Measurements from ENCODE around the gene TRIM65. TPM values are rescaled to one million over a fixed set of nuclear protein-coding genes. Genes with fewer than 3 reads are reported as not detected.

TRIM65 gene
- total RNA-seq, 6 experiments from 2014 or later: 10.3 to 12.6 (median 11.0) TPM

DNA sequence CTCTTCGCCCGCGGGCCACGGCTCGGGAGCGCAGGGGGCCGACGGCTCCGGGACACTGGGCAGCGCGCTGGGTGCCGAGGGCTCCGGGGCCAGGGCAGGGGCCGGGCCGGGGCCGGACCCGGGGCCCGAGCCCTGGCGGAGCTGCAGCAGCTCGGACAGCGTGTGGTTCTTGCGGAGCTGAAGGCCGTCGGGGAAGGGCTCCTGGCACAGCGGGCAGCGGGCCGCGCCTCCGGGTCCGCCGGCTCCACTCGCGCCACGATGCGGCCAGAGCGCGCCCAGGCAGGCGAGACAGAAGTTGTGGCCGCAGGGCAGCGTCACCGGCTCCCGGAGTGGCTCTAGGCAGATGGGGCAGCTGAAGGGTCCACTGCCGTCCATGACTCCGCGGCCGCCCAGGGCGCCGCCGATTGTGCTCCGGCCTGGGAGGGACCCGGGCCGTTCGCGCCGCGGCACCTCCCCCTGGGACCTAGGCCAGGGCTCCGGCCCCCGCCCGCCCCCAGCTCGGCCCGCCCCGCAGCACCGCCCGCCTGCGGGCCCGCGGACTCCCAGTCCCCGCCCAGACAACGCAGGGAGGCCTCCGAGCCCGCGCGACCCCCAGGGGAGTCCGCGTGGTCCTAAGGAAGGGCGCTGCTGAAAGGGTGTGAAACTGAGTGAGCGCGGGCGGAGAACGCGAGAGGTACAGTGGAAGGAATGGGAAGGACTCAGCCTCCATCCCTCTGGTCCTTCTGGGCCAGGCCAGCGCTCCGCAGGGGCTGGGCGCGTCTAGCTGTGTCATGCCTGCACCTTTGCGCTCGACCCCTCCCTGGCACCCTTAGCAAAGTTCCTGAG, 18.4 kb downstream of the TRIM65 start, which contains the start of gene TRIM47:
TRIM47 (minus strand) TSS at position 408 of the 825 bp plus-strand sequence; CDS start at position 375, 33 bp downstream.
- TF ChIP-seq CTCF (IDR thresholded peaks at IDR 0.05): peak; percentile 7; the same call in 1 of the 2 replicates
- peaks cover 9% of the 10 kb centered on the region for H3K27me3 Mint-ChIP-seq (ENCODE audit: insufficient read depth)
- H3K4me1 Mint-ChIP-seq (ENCODE audit: low read depth): peaks cover 15% of the 10 kb centered on the region
- peak within 1 kb of the TSS; percentile 88 for H3K4me3 Mint-ChIP-seq
- no peaks in the 10 kb centered on the region for H3K9me3 Mint-ChIP-seq
- no peaks in the 10 kb centered on the region for H3K36me3 Mint-ChIP-seq (ENCODE audit: low read depth)
- peak within 1 kb of the TSS; percentile 84 for H3K27ac Mint-ChIP-seq
- DNase-seq: no peak

- H3K9me3 Mint-ChIP-seq: no peaks in the 10 kb centered on the region
- H3K4me1 Mint-ChIP-seq (ENCODE audit: low read depth): peaks cover 18% of the 10 kb centered on the region
- DNase-seq: peak; percentile 64
- H3K36me3 Mint-ChIP-seq (ENCODE audit: low read depth): no peaks in the 10 kb centered on the region
- peak overlapping the region; percentile 88 for H3K4me3 Mint-ChIP-seq
- peak overlapping the region; percentile 84 for H3K27ac Mint-ChIP-seq
- TF ChIP-seq CTCF (IDR thresholded peaks at IDR 0.05): peak; percentile 69
- H3K27me3 Mint-ChIP-seq (ENCODE audit: insufficient read depth): peaks cover 9% of the 10 kb centered on the region
These were observed 19.0 kb downstream of the TRIM65 start for GRCh38 chr17:75877752-75878173.

- Mint-ChIP-seq H3K9me3 (no peaks in the 10 kb centered on the region), H3K36me3 (ENCODE audit: low read depth) (no peaks in the 10 kb centered on the region), H3K27me3 (ENCODE audit: insufficient read depth) (peaks cover 9% of the 10 kb centered on the region), H3K4me1 (ENCODE audit: low read depth) (peaks cover 25% of the 10 kb centered on the region), H3K4me3 (peak overlapping the region; percentile 88), H3K27ac (peak overlapping the region; percentile 84)
- DNase-seq: peak; percentile 86
- no peak for TF ChIP-seq CTCF (IDR thresholded peaks at IDR 0.05)
These were observed 19.6 kb downstream of the TRIM65 start for GRCh38 chr17:75876938-75877751.

DNA sequence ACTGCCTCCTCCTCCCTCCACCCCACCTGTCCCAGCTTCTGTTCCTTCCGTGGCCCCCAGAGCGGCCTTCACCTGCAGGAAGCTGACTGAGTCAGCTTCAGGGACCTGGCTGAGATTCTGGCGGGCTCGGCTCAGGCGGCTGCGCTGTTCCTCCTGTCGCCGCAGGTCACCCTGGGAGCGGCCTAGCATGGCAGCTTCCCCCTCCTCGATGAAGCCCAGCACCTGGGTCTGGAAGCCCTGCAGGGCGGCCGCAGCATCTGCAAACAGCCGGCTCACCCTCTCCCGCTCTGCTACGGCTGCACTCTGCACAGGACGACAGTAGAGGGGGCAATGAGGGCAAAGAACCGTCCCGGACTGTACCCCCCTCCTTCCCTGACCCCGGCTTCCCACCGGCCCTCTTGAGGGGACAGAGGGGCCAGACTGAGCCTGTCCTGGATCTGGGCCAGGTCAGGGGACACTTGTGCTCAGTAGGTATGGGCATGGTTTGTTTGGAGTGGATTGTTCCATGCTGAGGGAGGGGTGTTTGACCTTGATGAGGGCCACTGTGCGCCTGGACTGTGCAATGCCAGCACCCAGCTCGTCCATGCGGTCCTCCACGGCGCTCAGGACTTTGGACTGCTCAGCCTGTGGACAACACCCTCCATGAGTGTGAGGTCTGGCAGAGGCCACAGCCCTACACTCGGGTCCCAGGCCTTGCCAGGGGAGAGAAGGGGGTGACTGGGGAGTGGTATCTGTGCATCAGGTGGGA, 20.4 kb downstream of the TRIM65 start:
- no peak for DNase-seq
- peaks cover 2% of the 10 kb centered on the region; the same call in 1 of the 2 replicates for H3K27me3 Mint-ChIP-seq (ENCODE audit: insufficient read depth)
- no peaks in the 10 kb centered on the region for H3K9me3 Mint-ChIP-seq
- TF ChIP-seq CTCF (IDR thresholded peaks at IDR 0.05): no peak
- H3K36me3 Mint-ChIP-seq (ENCODE audit: low read depth): no peaks in the 10 kb centered on the region
- H3K4me1 Mint-ChIP-seq (ENCODE audit: low read depth): peaks cover 25% of the 10 kb centered on the region
- H3K27ac Mint-ChIP-seq: peak overlapping the region; percentile 84
- peak overlapping the region; percentile 88 for H3K4me3 Mint-ChIP-seq

DNA sequence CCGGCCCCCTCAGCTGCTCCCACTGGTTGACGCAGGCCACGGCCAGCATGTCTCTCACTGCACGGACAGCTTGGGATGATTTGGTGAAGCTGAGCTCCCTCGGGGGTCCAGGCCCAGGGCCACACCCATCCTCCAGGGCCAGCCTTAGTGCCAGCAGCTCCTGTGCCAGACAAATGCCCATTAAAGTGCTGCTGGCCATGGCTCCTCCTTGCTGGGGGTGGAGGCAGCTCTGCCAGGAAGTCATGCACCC, 20.9 kb downstream of the TRIM65 start:
- Mint-ChIP-seq H3K4me3 (no peak overlapping the region), H3K36me3 (ENCODE audit: low read depth) (no peaks in the 10 kb centered on the region), H3K27ac (no peak overlapping the region), H3K9me3 (no peaks in the 10 kb centered on the region), H3K27me3 (ENCODE audit: insufficient read depth) (peaks cover 2% of the 10 kb centered on the region; the same call in 1 of the 2 replicates), H3K4me1 (ENCODE audit: low read depth) (peaks cover 25% of the 10 kb centered on the region)
- TF ChIP-seq CTCF (IDR thresholded peaks at IDR 0.05): no peak
- DNase-seq: no peak
